Activated CD8-positive, alpha-beta memory T cell treated with anti-CD3 and anti-CD28 coated beads, Interleukin-2, amount 50 U/mL, for 1 hour (primary cell): Measurements from ENCODE around the gene SCAPER.
"Not testable (repeated sequence)": the region's sequence is repeated elsewhere in the genome, so short reads cannot be mapped to it uniquely, and the experiment has no call there.

Source experiments
- DNase-seq: peaks from one replicate; pipeline ENCODE4 v3.0.0-alpha.2; 2020; ENCODE audit errors: extremely low read depth

Gene SCAPER

DNA sequence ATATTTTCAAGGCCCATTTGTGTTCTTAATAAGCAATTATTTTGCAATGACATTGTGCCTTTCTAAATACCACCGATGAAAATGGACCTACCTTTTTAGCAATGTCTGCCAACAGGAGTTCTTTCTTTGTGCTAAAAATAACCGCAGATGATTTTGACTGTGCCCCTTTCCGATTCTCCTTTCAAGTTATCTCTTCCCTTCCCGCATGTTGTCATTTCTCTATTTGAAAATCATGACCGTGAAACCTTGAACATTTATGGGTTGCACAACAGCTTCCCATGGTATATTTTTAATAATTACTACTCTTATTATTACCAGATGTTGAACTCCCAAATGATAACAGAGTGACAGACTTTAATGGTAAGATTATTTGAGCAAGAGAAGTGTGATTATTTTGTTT is 583.5 kb downstream of the SCAPER start:
- DNase-seq = no peak

DNA sequence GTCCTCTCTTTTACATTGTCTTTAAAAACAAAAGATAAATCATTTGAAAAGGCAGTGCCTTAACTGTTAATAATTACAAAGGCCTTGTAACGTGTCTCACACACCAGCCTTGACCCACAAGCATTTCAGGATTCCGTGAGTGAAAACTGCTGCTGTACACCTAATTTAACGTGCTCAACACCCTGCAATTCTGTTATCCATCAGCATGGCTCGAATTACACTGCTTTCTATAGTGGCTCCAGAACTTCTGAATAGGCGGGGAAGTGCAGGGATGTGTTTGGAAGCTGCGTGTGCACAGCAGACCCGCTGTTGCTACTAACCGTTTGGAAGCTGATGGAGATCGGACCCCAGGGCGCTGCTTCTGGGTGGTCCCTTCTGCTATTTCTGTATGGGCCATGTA is 584.0 kb downstream of the SCAPER start:
- no peak for DNase-seq

DNA sequence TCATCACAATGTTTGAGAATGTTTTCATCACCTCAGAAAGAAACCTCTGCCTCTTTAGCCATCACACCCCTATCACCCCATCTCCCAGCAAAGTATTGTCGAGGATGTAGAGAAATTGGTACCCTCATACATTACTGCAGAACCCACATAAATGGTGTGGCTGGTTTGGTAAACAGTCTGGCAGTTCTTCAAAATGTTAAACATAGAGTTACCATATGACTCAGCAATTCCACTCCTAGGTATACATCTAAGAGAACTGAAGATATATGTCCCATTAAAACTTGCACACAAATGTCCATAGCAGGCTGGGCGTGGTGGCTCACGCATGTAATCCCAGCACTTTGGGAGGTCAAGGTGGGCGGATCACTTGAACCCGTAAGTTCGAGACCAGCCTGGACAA is 585.1 kb downstream of the SCAPER start:
- no peak for DNase-seq

DNA sequence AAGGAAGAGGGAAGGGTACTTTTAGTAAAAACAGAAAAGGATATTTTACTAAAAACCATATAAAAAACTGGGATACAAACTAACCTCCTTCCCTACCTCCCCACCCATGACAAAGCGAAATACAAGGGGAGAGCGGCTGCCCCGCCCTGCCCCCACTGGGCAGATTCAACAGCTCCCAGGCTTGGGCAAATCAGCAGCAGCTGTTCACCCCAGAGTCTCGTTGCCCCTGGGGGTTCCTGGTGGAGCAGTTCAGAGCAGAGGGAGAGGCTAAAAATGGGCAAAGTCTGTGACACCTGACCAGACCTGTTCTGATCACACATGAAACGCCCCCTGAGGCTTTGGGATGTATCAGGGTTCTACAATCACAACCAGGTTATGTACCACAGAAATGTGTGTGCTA is 591.4 kb downstream of the SCAPER start:
- no peak for DNase-seq

DNA sequence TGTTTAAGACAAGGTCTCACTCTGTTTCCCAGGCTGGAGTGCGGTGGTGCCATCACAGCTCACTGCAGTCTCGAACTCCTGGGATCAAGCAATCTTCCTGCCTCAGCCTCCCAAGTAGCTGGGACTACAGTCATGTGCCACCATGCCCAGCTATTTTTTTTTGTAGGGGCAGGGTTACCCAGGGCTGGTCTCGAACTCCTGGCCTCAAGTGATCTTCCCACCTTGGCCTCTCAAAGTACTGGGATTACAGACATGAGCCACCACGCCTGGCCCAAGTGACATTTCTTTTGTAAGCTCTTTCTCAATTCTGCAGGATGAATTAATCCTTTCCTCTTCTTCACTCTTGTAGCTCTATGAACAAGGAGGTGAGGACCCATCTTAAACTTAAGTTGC is 592.0 kb downstream of the SCAPER start:
- not testable (repeated sequence) for DNase-seq

DNA sequence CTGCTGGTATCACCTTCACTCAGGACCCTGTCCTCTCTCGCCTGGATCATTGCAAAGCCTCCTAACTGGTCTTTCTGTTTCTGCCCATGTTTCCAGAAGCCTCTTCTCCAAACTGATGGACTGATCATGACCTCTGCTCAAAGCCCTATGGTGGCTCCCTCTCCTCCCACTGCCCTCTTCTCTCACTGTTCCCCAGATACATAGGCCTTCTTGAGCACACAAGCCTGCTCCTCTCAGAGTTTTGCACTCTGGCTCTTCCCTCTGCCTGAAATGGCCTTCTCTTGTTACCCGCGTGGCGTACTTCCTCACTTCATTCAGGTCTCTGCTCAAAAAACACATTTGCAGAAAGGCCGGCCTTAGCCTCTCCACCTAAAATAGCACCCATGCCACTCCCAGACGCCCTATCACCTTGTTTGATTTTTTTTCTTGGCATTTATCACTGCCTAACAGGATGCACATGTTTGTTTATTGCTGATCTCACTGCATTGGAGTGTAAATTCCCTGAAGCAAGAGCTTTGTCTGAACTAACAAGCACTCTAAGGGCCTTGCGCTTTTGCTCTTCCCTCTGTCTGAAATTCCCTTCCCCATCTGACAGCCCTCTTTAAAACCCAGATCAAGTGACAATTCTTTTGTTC is 592.5 kb downstream of the SCAPER start:
- no peak for DNase-seq

DNA sequence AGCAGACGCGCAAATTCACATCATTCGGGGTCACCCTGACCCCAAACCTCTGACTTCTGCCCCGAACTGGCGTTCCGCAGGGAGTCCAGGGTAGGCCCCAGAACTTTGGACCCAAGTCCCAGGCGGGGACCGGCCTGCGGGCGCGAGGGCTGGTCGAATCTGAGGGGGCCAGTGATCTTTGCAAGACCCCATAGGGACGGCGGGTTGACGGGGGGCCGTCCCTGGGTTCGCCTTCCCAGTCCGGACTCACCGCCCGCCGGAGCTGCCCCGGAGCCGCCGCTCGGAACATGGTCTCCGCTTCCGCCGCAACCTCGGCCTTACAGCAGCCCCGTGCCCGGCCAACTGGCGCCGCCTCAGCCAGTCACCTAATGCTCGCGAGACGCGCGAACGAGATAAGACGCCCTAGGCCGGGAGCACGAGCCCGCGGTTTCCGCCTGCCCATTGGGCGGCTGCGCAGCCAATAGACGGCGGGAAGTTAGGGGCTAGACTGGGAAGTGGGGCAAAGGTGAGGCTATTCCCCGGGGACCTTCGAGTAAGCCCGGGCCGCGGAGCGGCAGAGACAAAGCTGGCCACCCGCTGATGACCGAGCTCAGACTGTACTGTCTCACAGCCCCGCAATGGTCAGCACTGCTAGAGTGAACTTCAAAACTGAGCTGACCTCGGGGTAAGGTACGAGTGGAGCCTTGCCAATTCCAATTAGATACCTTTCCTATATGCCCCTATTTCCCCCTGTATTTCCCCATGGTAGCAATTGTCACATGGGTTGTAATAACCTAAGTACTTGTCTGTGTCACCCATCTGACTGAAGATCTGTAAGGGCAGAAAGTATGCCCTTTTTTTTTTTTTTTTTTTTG is 593.8 kb downstream of the SCAPER start, which contains the start of gene ETFA:
Gene ETFA, minus strand, starts transcription at position 370 of the 854 bp plus-strand sequence. Its CDS starts 81 bp downstream, at position 289.
- peak; percentile 58 for DNase-seq

DNA sequence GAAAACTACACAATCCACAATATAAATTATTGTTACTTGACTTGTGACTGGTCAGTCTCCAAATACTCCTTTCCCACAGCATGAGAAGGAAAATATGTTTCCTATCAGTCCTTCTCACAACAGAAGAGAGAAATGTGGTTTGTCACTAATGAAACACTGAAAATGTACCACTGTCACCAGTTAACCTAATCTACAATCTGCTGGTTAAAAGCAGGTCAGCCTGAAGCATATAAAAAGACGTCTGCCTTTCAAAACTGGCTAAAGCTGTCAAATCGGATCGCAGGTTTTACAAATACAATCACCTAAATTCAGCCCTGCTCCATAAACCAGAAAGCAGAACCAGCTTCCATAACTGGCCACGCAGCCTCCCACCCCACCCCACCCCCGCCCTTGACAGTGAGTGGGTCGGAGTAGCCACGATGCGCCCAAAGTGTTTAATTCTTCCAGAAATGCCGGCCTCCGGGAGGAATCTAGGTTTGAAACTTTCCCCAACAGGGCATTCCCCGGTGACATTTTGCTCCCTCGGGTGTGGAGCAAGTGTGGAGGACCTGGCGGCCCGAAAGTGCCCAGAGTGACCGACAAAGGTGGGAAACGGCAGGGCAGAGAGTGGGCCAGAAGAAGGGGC is 594.6 kb downstream of the SCAPER start:
- DNase-seq = no peak

DNA sequence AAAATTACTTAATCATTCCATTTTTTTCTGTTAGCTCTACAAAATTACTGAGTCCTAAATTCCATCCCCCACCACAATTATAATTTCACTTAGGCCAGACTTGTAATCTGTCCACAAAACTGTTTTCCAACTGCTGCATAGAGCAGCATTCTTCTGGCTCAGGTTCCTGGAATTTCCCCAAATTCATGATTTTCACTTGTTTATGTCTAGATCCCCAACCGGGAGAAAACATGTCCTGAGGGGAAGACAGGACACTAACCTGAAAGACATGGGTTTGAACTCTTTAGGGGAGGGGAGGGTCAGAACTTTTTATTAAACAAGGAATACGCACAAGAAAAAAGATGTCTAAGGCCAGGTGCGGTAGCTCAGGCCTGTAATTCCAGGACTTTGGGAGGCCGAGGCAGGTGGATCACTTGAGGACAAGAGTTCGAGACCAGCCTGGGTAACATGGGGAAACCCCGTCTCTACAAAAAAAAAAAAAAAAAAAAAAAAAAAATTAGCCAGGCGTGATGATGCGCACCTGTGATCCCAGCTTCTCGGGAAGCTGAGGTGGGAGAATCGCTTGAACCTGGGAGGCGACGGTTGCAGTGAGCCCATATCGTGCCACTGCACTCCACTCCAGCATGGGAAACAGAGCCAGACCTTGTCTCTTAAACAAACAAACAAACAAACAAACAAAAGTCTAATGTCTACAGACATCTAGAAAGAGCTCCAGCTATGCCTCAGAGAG is 595.4 kb downstream of the SCAPER start:
- no peak for DNase-seq

DNA sequence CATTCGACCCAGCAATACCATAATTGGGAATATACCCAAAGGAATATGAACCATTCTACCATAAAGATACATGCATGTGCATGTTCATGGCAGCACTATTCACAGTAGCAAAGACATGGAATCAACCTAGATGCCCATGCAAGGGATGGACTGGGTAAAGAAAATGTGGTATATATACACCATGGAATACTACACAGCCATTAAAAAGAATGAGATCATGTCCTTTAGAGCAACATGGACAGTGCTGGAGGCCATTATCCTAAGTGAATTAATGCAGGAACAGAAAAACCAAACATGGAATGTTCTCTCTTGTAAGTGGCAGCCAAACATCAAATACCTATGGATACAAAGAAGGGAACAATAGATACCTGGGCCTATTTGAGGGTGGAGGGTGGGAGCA is 601.2 kb downstream of the SCAPER start:
- no peak for DNase-seq

DNA sequence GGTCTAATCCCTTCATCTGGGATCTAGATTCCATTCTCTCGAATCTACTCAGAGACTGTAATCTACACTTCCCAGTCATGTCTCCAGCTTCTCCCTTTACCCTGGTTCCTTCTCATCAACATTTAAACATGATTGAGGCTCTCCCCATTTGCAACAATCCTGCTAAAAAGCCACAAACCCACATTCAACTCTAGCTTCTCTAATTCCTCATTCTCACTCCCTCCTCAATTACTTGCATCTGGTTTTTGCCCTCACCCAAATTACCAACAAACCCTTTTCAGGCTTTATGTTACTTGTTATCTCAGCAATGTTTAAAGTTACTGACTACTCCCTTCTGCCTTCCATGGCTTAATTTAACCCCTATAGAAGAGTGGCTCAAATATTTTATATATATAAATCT is 605.4 kb downstream of the SCAPER start:
- DNase-seq = no peak

DNA sequence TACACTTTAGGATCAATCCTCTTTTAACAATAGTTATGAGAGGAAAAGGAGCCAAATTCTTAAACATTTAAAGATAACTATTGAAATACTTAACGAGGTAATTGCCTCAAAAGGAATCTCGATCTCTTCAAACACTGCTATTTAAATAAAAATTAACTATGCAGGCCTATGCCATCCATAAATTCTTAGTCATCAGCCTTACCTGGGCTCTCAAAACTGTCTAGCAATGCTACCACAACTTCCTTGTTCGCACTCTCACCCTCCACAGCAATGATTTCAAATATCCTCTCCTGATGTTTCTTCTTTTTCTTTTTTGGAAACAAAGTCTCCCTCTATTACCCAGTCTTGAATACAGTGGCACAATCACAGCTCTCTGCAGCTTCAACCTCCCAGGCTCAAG is 606.2 kb downstream of the SCAPER start:
- no peak for DNase-seq

DNA sequence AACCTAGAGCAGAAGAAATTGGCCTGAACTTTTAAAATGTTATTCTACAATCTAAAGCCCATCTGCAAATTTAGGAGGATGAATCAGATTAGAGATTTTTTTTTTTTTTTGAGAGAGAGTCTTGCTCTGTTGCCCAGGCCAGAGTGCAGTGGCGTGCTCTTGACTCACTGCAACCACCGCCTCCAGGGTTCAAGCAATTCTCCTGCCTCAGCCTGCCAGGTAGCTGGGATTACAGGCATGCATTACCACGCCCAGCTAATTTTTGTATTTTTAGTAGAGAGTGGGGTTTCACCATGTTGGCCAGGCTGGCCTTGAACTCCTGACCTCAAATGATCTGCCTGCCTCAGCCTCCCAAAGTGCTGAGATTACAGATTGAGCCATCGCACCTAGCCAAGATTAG is 607.2 kb downstream of the SCAPER start:
- DNase-seq = not testable (repeated sequence)
